Right lobe of liver (tissue), 4 donors: Measurements from ENCODE around the gene TUBA1B.

Experiments
- POLR2A ChIP-seq: fragments of 450-650 bp; IDR thresholded peaks from one replicate; pipeline ENCODE4 v1.6.1; 2017; ENCODE audit warnings: antibody characterized with exemption, mild to moderate bottlenecking
- TF ChIP-seq, protein P1 (sequence below), 4 donors: fragments of 200-600 bp in 3 of 4; fragments of 450-650 bp in 1 of 4; IDR thresholded peaks; one replicate each; pipeline versions ENCODE4 v1.5.1 to v1.8.0; 2016 to 2022; ENCODE audit warnings: antibody characterized with exemption in 4 of 4, mild to moderate bottlenecking in 2 of 4
- donor health status: DM: no; HTN: no; CAD: no.
- donor health status: DM: no; HTN: no; CAD: no.
- donor health status: DM: no; HTN: yes; CAD: no.

DNA sequence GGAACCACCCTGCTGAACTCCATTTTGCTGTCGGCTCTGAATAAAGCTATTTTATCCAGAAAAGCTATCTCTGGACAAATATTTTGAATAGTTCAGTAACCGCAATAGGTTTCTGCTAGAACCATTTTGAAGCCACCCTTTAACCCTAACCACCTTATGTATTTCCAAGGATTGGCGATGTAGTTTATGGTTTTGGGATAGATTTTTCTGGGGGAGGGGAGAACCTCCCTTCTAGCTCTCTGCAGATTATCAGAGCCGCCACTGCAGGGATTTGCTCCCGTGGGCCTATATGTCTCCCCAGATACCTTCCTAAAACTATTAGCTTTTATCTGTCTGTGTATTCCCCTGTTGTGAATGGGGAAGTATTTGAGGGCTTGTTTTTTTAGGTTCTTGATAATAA, 1.8 kb upstream of the TUBA1B start:
- TF ChIP-seq, protein P1, sequence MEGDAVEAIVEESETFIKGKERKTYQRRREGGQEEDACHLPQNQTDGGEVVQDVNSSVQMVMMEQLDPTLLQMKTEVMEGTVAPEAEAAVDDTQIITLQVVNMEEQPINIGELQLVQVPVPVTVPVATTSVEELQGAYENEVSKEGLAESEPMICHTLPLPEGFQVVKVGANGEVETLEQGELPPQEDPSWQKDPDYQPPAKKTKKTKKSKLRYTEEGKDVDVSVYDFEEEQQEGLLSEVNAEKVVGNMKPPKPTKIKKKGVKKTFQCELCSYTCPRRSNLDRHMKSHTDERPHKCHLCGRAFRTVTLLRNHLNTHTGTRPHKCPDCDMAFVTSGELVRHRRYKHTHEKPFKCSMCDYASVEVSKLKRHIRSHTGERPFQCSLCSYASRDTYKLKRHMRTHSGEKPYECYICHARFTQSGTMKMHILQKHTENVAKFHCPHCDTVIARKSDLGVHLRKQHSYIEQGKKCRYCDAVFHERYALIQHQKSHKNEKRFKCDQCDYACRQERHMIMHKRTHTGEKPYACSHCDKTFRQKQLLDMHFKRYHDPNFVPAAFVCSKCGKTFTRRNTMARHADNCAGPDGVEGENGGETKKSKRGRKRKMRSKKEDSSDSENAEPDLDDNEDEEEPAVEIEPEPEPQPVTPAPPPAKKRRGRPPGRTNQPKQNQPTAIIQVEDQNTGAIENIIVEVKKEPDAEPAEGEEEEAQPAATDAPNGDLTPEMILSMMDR (IDR thresholded peaks at IDR 0.05): no peak
- no peak for TF ChIP-seq POLR2A
